ENCODE measurements around the gene DNAH6.

- TF ChIP-seq CTCF (IDR thresholded peaks at IDR 0.05) (no peak), POLR2A (IDR thresholded peaks at IDR 0.05) (no peak)
Observed at GRCh38 chr2:84792856-84793522, 276.7 kb downstream of the DNAH6 start.
